GM12878 (cell line): ENCODE data around the gene ENTREP1. TPM values are rescaled to one million over a fixed set of nuclear protein-coding genes. Genes with fewer than 3 reads are reported as not detected.

Experiments
- ATAC-seq: fragments of 200-7000 bp; cut with Tn5 transposase; 3 replicates; pipeline ENCODE4 v1.9.1; 2020; ENCODE audit warnings: mild to moderate bottlenecking, moderate library complexity
- BruUV-seq: library from RNA; stranded (reverse); fragments of 400-500 nt; replicated peaks from 2 replicates; lab custom pipeline; 2021; lab: Mats Ljungman, UMichigan
- CTCF ChIA-PET: fragments of 300-600 bp; sonication (Branson Sonifier 250); formaldehyde crosslinking; extraction: SDS; loops from one replicate; lab custom pipeline; 2021; ENCODE audit warnings: inconsistent platforms; lab: Yijun Ruan, JAX
- POLR2A ChIA-PET: fragments of 350-600 bp; formaldehyde crosslinking; extraction: SDS; loops from one replicate; lab custom pipeline; 2021; ENCODE audit warnings: inconsistent platforms; lab: Charles Lee
- RAD21 ChIA-PET: fragments of 300-600 bp; sonication (Branson Sonifier 250); formaldehyde crosslinking; loops from one replicate; lab custom pipeline; 2023; ENCODE audit warnings: antibody characterized with exemption; ENCODE audit not compliant: unreplicated experiment; lab: Charles Lee
- SMC1A ChIA-PET: fragments of 300-600 bp; sonication (Branson Sonifier 250); formaldehyde crosslinking; loops from one replicate; lab custom pipeline; 2023; ENCODE audit not compliant: unreplicated experiment, uncharacterized antibody; lab: Charles Lee
- DNase-seq: peaks from one replicate; pipeline ENCODE4 v3.0.0-alpha.2; 2011; ENCODE audit warnings: low read depth, low spot score
- FAIRE-seq: peaks from 3 replicates; lab custom pipeline; 2011; peaks lifted over from hg19 to GRCh38; lab: Jason Lieb, UNC
- H2AFZ ChIP-seq: 2 replicates; pipeline ENCODE4 v1.6.0; 2011; ENCODE audit warnings: low read depth, low read length, control low read depth; ENCODE audit not compliant: control insufficient read depth
- H3K27ac ChIP-seq: 2 replicates; pipeline ENCODE4 v1.5.1; 2011; ENCODE audit warnings: control low read depth; ENCODE audit not compliant: control insufficient read depth, insufficient read depth
- H3K27me3 ChIP-seq, 2 experiments: replicated peaks in 1 of 2; 2 replicates each; pipeline versions ENCODE4 v1.6.0 to v1.6.1; 2011; ENCODE audit warnings: low read length in 1 of 2; ENCODE audit not compliant: control insufficient read depth in 2 of 2, insufficient read depth in 2 of 2
- H3K36me3 ChIP-seq, 2 experiments: 2 replicates each; pipeline ENCODE4 v1.5.1; 2011; ENCODE audit warnings: low read length in 1 of 2; ENCODE audit not compliant: control insufficient read depth in 2 of 2, insufficient read depth in 2 of 2
- H3K4me1 ChIP-seq: 2 replicates; pipeline ENCODE4 v1.6.1; 2011; ENCODE audit warnings: mild to moderate bottlenecking, low read length, moderate library complexity, mixed read lengths; ENCODE audit not compliant: control insufficient read depth, insufficient read depth
- H3K4me2 ChIP-seq: 2 replicates; pipeline ENCODE4 v1.6.0; 2011; ENCODE audit warnings: control low read depth; ENCODE audit not compliant: control insufficient read depth, insufficient read depth
- H3K4me3 ChIP-seq: fragments of 200-600 bp; sonication (generic); 2 replicates; pipeline ENCODE4 v1.5.1; 2016
- H3K79me2 ChIP-seq: 2 replicates; pipeline ENCODE4 v1.6.0; 2011; ENCODE audit warnings: low read length; ENCODE audit not compliant: control insufficient read depth, insufficient read depth
- H3K9ac ChIP-seq: 2 replicates; pipeline ENCODE4 v1.8.0; 2011; ENCODE audit warnings: low read length, control low read depth, mixed read lengths; ENCODE audit not compliant: control insufficient read depth, insufficient read depth
- H3K9me3 ChIP-seq: replicated peaks from 3 replicates; pipeline ENCODE4 v1.5.1; 2011; ENCODE audit warnings: mild to moderate bottlenecking, low read length; ENCODE audit not compliant: control insufficient read depth, insufficient read depth
- H4K20me1 ChIP-seq: 2 replicates; pipeline ENCODE4 v1.6.0; 2011; ENCODE audit not compliant: control insufficient read depth, insufficient read depth
- BMI1 ChIP-seq: fragments of 450-650 bp; IDR thresholded peaks from 2 replicates; pipeline ENCODE4 v1.6.1; 2016; ENCODE audit warnings: mild to moderate bottlenecking, moderate library complexity, borderline replicate concordance
- BRCA1 ChIP-seq: IDR thresholded peaks from 2 replicates; pipeline ENCODE4 v1.6.1; 2011; ENCODE audit warnings: low read depth, low read length, improper control_type of control experiment
- CREM ChIP-seq: IDR thresholded peaks from 2 replicates; pipeline ENCODE4 v1.6.1; 2014; ENCODE audit warnings: antibody characterized with exemption, low read depth
- ESRRA ChIP-seq: IDR thresholded peaks from 2 replicates; pipeline ENCODE4 v1.6.1; 2012; ENCODE audit warnings: mild to moderate bottlenecking, low read length, improper control_type of control experiment
- GABPA ChIP-seq: IDR thresholded peaks from 2 replicates; pipeline ENCODE4 v1.6.1; 2014; ENCODE audit warnings: antibody characterized with exemption, low read depth, mild to moderate bottlenecking, inconsistent platforms
- NBN ChIP-seq: fragments of 450-650 bp; IDR thresholded peaks from 2 replicates; pipeline ENCODE4 v1.6.1; 2016
- NR2F1 ChIP-seq: fragments of 450-650 bp; conservative IDR thresholded peaks from 2 replicates; pipeline ENCODE4 v1.6.1; 2017; ENCODE audit warnings: mild to moderate bottlenecking
- RUNX3 ChIP-seq: IDR thresholded peaks from 2 replicates; pipeline ENCODE4 v1.6.1; 2012; ENCODE audit warnings: low read length, inconsistent platforms
- SP1 ChIP-seq: IDR thresholded peaks from one replicate; pipeline ENCODE4 v1.6.1; 2011; ENCODE audit warnings: low read depth, low read length
- TAF1 ChIP-seq: IDR thresholded peaks from 2 replicates; pipeline ENCODE4 v1.6.1; 2011; ENCODE audit warnings: mild to moderate bottlenecking, low read depth, low read length, borderline replicate concordance
- TBL1XR1 ChIP-seq: IDR thresholded peaks from 2 replicates; pipeline ENCODE4 v1.6.1; 2012; ENCODE audit warnings: low read depth, low read length, improper control_type of control experiment
- ZZZ3 ChIP-seq: IDR thresholded peaks from 2 replicates; pipeline ENCODE4 v1.6.1; 2011; ENCODE audit warnings: low read depth; ENCODE audit not compliant: control insufficient read depth, insufficient read length
- WGBS: methylation state at CpG from one replicate; pipeline ENCODE4 v1.1.6; 2016; ENCODE audit warnings: low lambda C conversion rate; ENCODE audit not compliant: insufficient replicate concordance, insufficient coverage; ENCODE audit errors: missing lambda C conversion rate; 5-methylcytosine and 5-hydroxymethylcytosine counted together
- in situ Hi-C: fragments of 300-500 bp; cut with MboI; formaldehyde crosslinking; loops from 9 replicates; pipeline ENCODE4 v1.14.3; 2018; ENCODE audit warnings: mixed read lengths
- intact Hi-C: fragments of 100-400 bp; cut with micrococcal nuclease; formaldehyde crosslinking; loops from one replicate; pipeline ENCODE4 v1.14.2; 2022; ENCODE audit not compliant: unreplicated experiment
- polyA plus RNA-seq, 11 experiments: library from polyadenylated mRNA; depleted of rRNA in 4 of 11; unstranded in 6 of 11; stranded (reverse) in 5 of 11; fragments of >200 nt; fragmentation: Nextera tagmentation in 4 of 11; fragmentation: Illumina TruSeq in 1 of 11; extraction: Ambion mirVana in 4 of 11; extraction: Trizol in 1 of 11; gene quantifications; 1 replicate in 1 of 11; 2 replicates in 10 of 11; pipeline versions ENCODE4 v1.2.1 to v1.2.3, GENCODE V29; 2011 to 2016; ENCODE audit warnings: inconsistent platforms in 2 of 11, missing spikeins in 2 of 11, low read depth in 1 of 11
- total RNA-seq, 4 experiments: library from RNA; depleted of rRNA in 3 of 4; stranded (reverse); fragments of >200 nt in 3 of 4; fragmentation: Illumina TruSeq in 1 of 4; extraction: Trizol in 1 of 4; gene quantifications; 2 replicates each; pipeline versions ENCODE4 v1.2.1 to v1.2.3, GENCODE V29; 2013 to 2021
- TF ChIP-seq, protein P1 (sequence below), 3 experiments: IDR thresholded peaks in 2 of 3; conservative IDR thresholded peaks in 1 of 3; 2 replicates each; pipeline ENCODE4 v1.5.1; 2011; ENCODE audit warnings: low read depth in 3 of 3, low read length in 3 of 3, mild to moderate bottlenecking in 3 of 3, control low read depth in 2 of 3, moderate library complexity in 2 of 3, inconsistent platforms in 1 of 3, mixed read lengths in 1 of 3; ENCODE audit not compliant: control insufficient read depth in 2 of 3, insufficient read depth in 1 of 3; ENCODE audit errors: extremely low read depth in 1 of 3
- TF ChIP-seq, protein P2 (sequence below): IDR thresholded peaks from 2 replicates; pipeline ENCODE4 v1.6.1; 2012; ENCODE audit warnings: low read depth, low read length, improper control_type of control experiment
- TF ChIP-seq, protein P3 (sequence below): fragments of 450-650 bp; IDR thresholded peaks from 2 replicates; pipeline ENCODE4 v1.6.1; 2014; ENCODE audit warnings: mild to moderate bottlenecking
- TF ChIP-seq, protein P4 (sequence below): fragments of 150-350 bp; IDR thresholded peaks from 2 replicates; pipeline ENCODE4 v1.6.1; 2014; ENCODE audit warnings: mild to moderate bottlenecking, low read depth, low read length

Gene ENTREP1
- total and polyA plus RNA-seq, 10 of the 15 experiments (the other 5 are each of a cell fraction or from before 2014, with no cell fraction given), result not detected

DNA sequence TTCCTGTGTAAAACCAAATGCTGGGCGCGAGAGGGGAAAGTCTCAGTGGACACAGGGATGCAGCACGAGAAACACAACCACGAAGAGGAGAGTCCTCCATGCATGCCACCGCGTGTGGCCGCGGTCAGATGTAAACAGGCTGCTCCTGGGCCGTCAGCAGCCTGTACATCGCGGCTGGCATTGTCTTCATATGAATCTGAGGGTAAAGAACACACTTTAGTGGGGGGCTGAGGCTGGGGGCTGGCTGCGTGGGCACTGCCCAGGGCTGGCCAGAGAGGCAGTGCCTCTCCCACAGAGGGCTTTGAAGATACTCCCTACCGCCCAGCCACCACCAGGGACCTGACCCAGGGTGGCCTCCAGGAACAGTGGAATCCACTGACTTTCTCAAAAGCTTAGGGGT is 106.2 kb downstream of the ENTREP1 start:
- Histone ChIP-seq H3K4me2 (no peak overlapping the region), H3K9me3 (no peaks in the 10 kb centered on the region), H3K79me2 (no peaks in the 10 kb centered on the region), H2AFZ (no peak overlapping the region), H3K36me3 (no peaks in the 10 kb centered on the region), H3K9ac (no peak overlapping the region), H4K20me1 (no peaks in the 10 kb centered on the region), H3K4me3 (no peak overlapping the region), H3K27ac (no peak overlapping the region), H3K4me1 (no peaks in the 10 kb centered on the region), H3K27me3 (peaks cover 0 to 3% of the 10 kb centered on the region in 2 experiments; a peak in 2 of 4 replicates)
- ChIA-PET SMC1A (no interaction called here), RAD21 (no interaction called here), POLR2A (no interaction called here), CTCF (no interaction called here)
- intact Hi-C loops, result no loop called here
- TF ChIP-seq TBL1XR1 (no peak), TAF1 (no peak), NBN (no peak), ZZZ3 (no peak), BMI1 (no peak), CREM (no peak), BRCA1 (no peak), NR2F1 (no peak), ESRRA (no peak), SP1 (no peak), RUNX3 (no peak), GABPA (no peak)
- TF ChIP-seq, protein P1, sequence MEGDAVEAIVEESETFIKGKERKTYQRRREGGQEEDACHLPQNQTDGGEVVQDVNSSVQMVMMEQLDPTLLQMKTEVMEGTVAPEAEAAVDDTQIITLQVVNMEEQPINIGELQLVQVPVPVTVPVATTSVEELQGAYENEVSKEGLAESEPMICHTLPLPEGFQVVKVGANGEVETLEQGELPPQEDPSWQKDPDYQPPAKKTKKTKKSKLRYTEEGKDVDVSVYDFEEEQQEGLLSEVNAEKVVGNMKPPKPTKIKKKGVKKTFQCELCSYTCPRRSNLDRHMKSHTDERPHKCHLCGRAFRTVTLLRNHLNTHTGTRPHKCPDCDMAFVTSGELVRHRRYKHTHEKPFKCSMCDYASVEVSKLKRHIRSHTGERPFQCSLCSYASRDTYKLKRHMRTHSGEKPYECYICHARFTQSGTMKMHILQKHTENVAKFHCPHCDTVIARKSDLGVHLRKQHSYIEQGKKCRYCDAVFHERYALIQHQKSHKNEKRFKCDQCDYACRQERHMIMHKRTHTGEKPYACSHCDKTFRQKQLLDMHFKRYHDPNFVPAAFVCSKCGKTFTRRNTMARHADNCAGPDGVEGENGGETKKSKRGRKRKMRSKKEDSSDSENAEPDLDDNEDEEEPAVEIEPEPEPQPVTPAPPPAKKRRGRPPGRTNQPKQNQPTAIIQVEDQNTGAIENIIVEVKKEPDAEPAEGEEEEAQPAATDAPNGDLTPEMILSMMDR (IDR thresholded peaks at IDR 0.05 in 2 of 3, conservative IDR thresholded peaks at IDR 0.05 in 1 of 3; ENCODE audit: control insufficient read depth in 2 of 3, extremely low read depth in 1 of 3, insufficient read depth in 1 of 3, low read depth in 3 of 3, low read length in 3 of 3), result no peak
- TF ChIP-seq, protein P2, sequence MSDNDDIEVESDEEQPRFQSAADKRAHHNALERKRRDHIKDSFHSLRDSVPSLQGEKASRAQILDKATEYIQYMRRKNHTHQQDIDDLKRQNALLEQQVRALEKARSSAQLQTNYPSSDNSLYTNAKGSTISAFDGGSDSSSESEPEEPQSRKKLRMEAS, result no peak
- TF ChIP-seq, protein P3, sequence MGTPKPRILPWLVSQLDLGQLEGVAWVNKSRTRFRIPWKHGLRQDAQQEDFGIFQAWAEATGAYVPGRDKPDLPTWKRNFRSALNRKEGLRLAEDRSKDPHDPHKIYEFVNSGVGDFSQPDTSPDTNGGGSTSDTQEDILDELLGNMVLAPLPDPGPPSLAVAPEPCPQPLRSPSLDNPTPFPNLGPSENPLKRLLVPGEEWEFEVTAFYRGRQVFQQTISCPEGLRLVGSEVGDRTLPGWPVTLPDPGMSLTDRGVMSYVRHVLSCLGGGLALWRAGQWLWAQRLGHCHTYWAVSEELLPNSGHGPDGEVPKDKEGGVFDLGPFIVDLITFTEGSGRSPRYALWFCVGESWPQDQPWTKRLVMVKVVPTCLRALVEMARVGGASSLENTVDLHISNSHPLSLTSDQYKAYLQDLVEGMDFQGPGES, result no peak
- TF ChIP-seq, protein P4, sequence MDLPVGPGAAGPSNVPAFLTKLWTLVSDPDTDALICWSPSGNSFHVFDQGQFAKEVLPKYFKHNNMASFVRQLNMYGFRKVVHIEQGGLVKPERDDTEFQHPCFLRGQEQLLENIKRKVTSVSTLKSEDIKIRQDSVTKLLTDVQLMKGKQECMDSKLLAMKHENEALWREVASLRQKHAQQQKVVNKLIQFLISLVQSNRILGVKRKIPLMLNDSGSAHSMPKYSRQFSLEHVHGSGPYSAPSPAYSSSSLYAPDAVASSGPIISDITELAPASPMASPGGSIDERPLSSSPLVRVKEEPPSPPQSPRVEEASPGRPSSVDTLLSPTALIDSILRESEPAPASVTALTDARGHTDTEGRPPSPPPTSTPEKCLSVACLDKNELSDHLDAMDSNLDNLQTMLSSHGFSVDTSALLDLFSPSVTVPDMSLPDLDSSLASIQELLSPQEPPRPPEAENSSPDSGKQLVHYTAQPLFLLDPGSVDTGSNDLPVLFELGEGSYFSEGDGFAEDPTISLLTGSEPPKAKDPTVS, result no peak
- FAIRE-seq (no peak), DNase-seq (no peak), ATAC-seq (no peak)
- no TSS peak for BruUV-seq
- 38% methylated on average over 11 of the region's 13 CpGs for WGBS
- in situ Hi-C loops, result no loop called here
